Measurements from ENCODE around the gene EHD3.

Gene EHD3

GRCh38 chr2:31237348-31238017 is 3.5 kb downstream of the EHD3 start:
- no peak for DNase-seq

- no peak for DNase-seq
Observed at GRCh38 chr2:31238126-31238905, 4.4 kb downstream of the EHD3 start.

GRCh38 chr2:31238906-31239592 is 5.1 kb downstream of the EHD3 start:
- no peak for DNase-seq

- DNase-seq = no peak
Observed at GRCh38 chr2:31239593-31240177, 5.7 kb downstream of the EHD3 start.

GRCh38 chr2:31240381-31241365 is 6.7 kb downstream of the EHD3 start:
- no peak for DNase-seq

- no peak for DNase-seq
Observed at GRCh38 chr2:31241625-31242270, 7.8 kb downstream of the EHD3 start.

- DNase-seq = no peak
Observed at GRCh38 chr2:31243053-31243452, 9.1 kb downstream of the EHD3 start.

- no peak for DNase-seq
Observed at GRCh38 chr2:31244101-31244500, 10.1 kb downstream of the EHD3 start.

- DNase-seq = no peak
Observed at GRCh38 chr2:31246184-31246852, 12.4 kb downstream of the EHD3 start.

GRCh38 chr2:31247711-31248110 is 13.8 kb downstream of the EHD3 start:
- DNase-seq = no peak

- DNase-seq = no peak
Observed at GRCh38 chr2:31248139-31248538, 14.2 kb downstream of the EHD3 start.

- DNase-seq = no peak
Observed at GRCh38 chr2:31249009-31249690, 15.2 kb downstream of the EHD3 start.

- no peak for DNase-seq
Observed at GRCh38 chr2:31251018-31251417, 17.1 kb downstream of the EHD3 start.

GRCh38 chr2:31251851-31252250 is 17.9 kb downstream of the EHD3 start:
- no peak for DNase-seq

GRCh38 chr2:31253356-31254131 is 19.6 kb downstream of the EHD3 start:
- no peak for DNase-seq

GRCh38 chr2:31254237-31255203 is 20.6 kb downstream of the EHD3 start:
- DNase-seq = no peak

- no peak for DNase-seq
Observed at GRCh38 chr2:31255911-31256571, 22.1 kb downstream of the EHD3 start.

Data from activated CD8-positive, alpha-beta memory T cell treated with anti-CD3 and anti-CD28 coated beads, Interleukin-2, amount 50 U/mL, for 4 hours (primary cell).